Activated T-helper 17 cell treated with anti-CD3 and anti-CD28 coated beads, Interleukin-2, amount 50 U/mL, for 72 hours (primary cell): Measurements from ENCODE around the gene CD82. TPM values are rescaled to one million over a fixed set of nuclear protein-coding genes. Genes with fewer than 3 reads are reported as not detected.
"Not testable (repeated sequence)": the region's sequence is repeated elsewhere in the genome, so short reads cannot be mapped to it uniquely, and the experiment has no call there.

Experiments
- ATAC-seq: fragments of 150-1000 bp; cut with Tn5 transposase; replicated peaks from 2 replicates; pipeline ENCODE4 v1.10.0; 2021; ENCODE audit warnings: mild to moderate bottlenecking, moderate library complexity
- H3K27ac Mint-ChIP-seq: one replicate; pipeline ENCODE4 v1.8.0; 2022; ENCODE audit warnings: mixed read lengths
- H3K27me3 Mint-ChIP-seq: one replicate; pipeline ENCODE4 v1.8.0; 2022; ENCODE audit warnings: mixed read lengths
- H3K36me3 Mint-ChIP-seq: one replicate; pipeline ENCODE4 v1.8.0; 2022; ENCODE audit warnings: low read depth, mild to moderate bottlenecking, mixed read lengths
- H3K4me1 Mint-ChIP-seq: one replicate; pipeline ENCODE4 v1.8.0; 2022; ENCODE audit warnings: mixed read lengths
- H3K4me3 Mint-ChIP-seq: one replicate; pipeline ENCODE4 v1.8.0; 2022; ENCODE audit warnings: mild to moderate bottlenecking, mixed read lengths
- H3K9me3 Mint-ChIP-seq: one replicate; pipeline ENCODE4 v1.8.0; 2022; ENCODE audit warnings: mixed read lengths
- total RNA-seq, 2 donors: library from RNA; stranded (reverse); gene quantifications; one replicate each; pipeline ENCODE4 v1.2.3, GENCODE V29; 2022

Gene CD82
- total RNA-seq, 2 donors from 2014 or later, result 147 to 620 TPM

- Mint-ChIP-seq H3K27me3 (peaks cover 6% of the 10 kb centered on the region), H3K4me1 (no peaks in the 10 kb centered on the region), H3K27ac (no peak overlapping the region), H3K36me3 (no peaks in the 10 kb centered on the region), H3K9me3 (peaks cover 3% of the 10 kb centered on the region), H3K4me3 (no peak overlapping the region)
- ATAC-seq, result no peak
Measured at GRCh38 chr11:44637487-44637886, 72.0 kb downstream of the CD82 start.

GRCh38 chr11:44638032-44638431 lies 72.6 kb downstream of the CD82 start:
- Mint-ChIP-seq H3K27me3 (peaks cover 10% of the 10 kb centered on the region), H3K4me1 (no peaks in the 10 kb centered on the region), H3K9me3 (peaks cover 9% of the 10 kb centered on the region), H3K4me3 (no peak overlapping the region), H3K27ac (no peak overlapping the region), H3K36me3 (no peaks in the 10 kb centered on the region)
- no peak for ATAC-seq

- ATAC-seq, result no peak
- Mint-ChIP-seq H3K27me3 (peaks cover 13% of the 10 kb centered on the region), H3K4me1 (no peaks in the 10 kb centered on the region), H3K36me3 (no peaks in the 10 kb centered on the region), H3K4me3 (no peak overlapping the region), H3K9me3 (peaks cover 21% of the 10 kb centered on the region), H3K27ac (no peak overlapping the region)
Measured at GRCh38 chr11:44643217-44643616, 77.8 kb downstream of the CD82 start.

GRCh38 chr11:44645827-44646226 lies 80.4 kb downstream of the CD82 start:
- Mint-ChIP-seq H3K4me3 (no peak overlapping the region), H3K27me3 (peaks cover 16% of the 10 kb centered on the region), H3K9me3 (peaks cover 21% of the 10 kb centered on the region), H3K4me1 (no peaks in the 10 kb centered on the region), H3K36me3 (no peaks in the 10 kb centered on the region), H3K27ac (no peak overlapping the region)
- ATAC-seq, result no peak

GRCh38 chr11:44647255-44647955 lies 81.9 kb downstream of the CD82 start:
- not testable (repeated sequence) for H3K4me3 Mint-ChIP-seq, H3K36me3 Mint-ChIP-seq, H3K4me1 Mint-ChIP-seq, ATAC-seq, H3K27ac Mint-ChIP-seq
- Mint-ChIP-seq H3K27me3 (peaks cover 22% of the 10 kb centered on the region), H3K9me3 (peaks cover 19% of the 10 kb centered on the region)

- H3K9me3 Mint-ChIP-seq, result peaks cover 11% of the 10 kb centered on the region
- H3K36me3 Mint-ChIP-seq, result no peaks in the 10 kb centered on the region
- H3K4me1 Mint-ChIP-seq, result peaks cover 4% of the 10 kb centered on the region
- H3K4me3 Mint-ChIP-seq, result no peak overlapping the region
- H3K27me3 Mint-ChIP-seq, result peaks cover 18% of the 10 kb centered on the region
- no peak for ATAC-seq
- no peak overlapping the region for H3K27ac Mint-ChIP-seq
Measured at GRCh38 chr11:44648109-44648508, 82.6 kb downstream of the CD82 start.

DNA sequence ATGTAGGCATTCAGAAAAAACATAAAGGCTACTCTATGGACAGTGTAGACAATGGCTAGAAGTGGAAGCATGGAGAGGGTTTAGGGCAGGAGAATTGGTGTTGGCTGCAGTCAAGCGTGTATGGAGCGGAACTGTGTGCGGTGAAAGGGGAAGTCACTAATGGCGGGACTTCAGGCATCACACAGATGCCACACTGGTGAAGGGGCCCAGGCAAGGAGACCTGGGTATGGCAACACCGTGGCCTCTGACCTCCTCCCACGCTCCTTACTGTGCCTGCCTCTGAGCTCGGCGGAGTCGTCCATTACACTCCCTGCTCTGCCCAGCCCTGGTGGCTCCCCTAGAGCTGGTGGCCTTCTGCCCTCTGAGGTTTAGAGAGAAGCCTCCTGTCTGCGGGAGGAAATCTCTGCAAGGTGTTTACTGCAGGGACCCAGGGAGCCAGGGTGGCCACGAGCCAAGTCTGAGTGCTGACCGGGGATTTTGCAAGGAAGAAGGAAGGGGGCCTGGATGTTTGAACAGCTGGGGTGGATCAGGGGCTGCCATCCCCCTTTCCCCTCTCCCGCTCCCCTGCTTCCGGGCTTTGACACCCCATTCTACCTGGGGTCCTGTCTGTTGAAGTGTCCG lies 86.2 kb downstream of the CD82 start:
- Mint-ChIP-seq H3K36me3 (no peaks in the 10 kb centered on the region), H3K27ac (no peak overlapping the region), H3K27me3 (peaks cover 12% of the 10 kb centered on the region), H3K4me3 (no peak overlapping the region), H3K9me3 (peaks cover 4% of the 10 kb centered on the region), H3K4me1 (peaks cover 4% of the 10 kb centered on the region)
- no peak for ATAC-seq

DNA sequence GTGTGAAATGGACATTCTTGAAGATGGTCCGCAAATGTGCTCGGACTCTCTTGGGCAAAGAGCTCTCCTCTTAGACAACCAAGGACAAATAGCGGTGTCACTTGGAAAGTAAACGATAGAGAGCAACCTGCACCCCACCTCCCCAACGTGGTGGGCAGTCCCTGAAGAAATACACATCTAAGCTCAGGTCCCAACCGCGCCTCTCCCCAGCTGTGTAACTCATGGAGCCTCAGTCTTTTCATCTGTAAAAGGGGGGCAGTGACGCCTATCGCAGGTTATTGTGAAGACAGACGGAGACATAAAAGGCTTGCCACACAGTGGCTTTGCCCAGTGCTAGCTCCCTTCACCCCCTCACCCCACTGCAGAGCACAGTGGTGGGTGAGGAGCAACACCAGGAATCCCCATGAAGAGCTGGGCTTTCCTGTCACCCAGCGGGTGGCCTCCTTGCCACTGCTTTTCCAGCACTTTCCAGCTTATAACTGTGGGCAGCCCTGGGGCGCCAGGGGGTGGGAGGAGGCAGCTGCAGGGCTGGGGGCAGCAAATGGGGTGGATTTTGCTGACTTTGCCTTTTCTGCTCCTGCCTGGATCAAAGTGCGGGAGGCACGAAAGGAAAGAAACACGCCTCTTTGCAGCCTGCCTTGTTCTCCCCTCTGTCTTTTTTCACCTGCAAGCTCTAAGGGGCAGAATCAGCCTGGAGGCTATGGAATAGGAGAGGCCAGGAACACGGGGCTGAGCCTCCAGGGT lies 87.6 kb downstream of the CD82 start:
- Mint-ChIP-seq H3K9me3 (no peaks in the 10 kb centered on the region), H3K27ac (no peak overlapping the region), H3K36me3 (no peaks in the 10 kb centered on the region), H3K27me3 (peaks cover 8% of the 10 kb centered on the region), H3K4me1 (peaks cover 4% of the 10 kb centered on the region), H3K4me3 (no peak overlapping the region)
- ATAC-seq, result no peak

GRCh38 chr11:44654057-44654456 lies 88.6 kb downstream of the CD82 start:
- ATAC-seq, result no peak
- no peak overlapping the region for H3K4me3 Mint-ChIP-seq
- peaks cover 12% of the 10 kb centered on the region for H3K4me1 Mint-ChIP-seq
- H3K27ac Mint-ChIP-seq, result no peak overlapping the region
- H3K36me3 Mint-ChIP-seq, result no peaks in the 10 kb centered on the region
- peaks cover 8% of the 10 kb centered on the region for H3K27me3 Mint-ChIP-seq
- H3K9me3 Mint-ChIP-seq, result no peaks in the 10 kb centered on the region

DNA sequence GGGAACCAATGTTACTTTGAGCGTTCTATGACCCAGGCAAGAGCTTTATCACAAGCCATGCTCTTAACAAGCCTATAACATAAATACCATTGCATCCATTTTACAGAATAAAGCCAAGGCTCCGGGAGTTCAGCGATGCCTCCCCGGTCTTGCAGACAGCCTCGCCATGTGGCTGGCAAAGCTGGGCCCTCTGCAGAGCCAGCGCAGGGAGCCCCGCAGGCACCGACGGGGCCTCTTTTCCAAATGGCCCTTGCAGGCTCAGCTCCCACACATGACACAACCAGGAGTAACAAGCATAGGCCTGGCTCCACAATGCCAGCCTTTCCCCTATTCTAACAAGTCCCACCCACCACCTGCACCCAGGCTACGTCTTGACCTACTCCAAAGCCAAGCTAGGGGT lies 89.1 kb downstream of the CD82 start:
- Mint-ChIP-seq H3K27me3 (peaks cover 8% of the 10 kb centered on the region), H3K36me3 (no peaks in the 10 kb centered on the region), H3K4me3 (no peak overlapping the region), H3K9me3 (no peaks in the 10 kb centered on the region), H3K27ac (no peak overlapping the region), H3K4me1 (peaks cover 15% of the 10 kb centered on the region)
- ATAC-seq, result no peak

- Mint-ChIP-seq H3K36me3 (no peaks in the 10 kb centered on the region), H3K4me1 (peaks cover 21% of the 10 kb centered on the region), H3K4me3 (no peak overlapping the region), H3K27me3 (no peaks in the 10 kb centered on the region), H3K27ac (no peak overlapping the region), H3K9me3 (peaks cover 3% of the 10 kb centered on the region)
- ATAC-seq, result no peak
Measured at GRCh38 chr11:44657836-44658505, 92.5 kb downstream of the CD82 start.

DNA sequence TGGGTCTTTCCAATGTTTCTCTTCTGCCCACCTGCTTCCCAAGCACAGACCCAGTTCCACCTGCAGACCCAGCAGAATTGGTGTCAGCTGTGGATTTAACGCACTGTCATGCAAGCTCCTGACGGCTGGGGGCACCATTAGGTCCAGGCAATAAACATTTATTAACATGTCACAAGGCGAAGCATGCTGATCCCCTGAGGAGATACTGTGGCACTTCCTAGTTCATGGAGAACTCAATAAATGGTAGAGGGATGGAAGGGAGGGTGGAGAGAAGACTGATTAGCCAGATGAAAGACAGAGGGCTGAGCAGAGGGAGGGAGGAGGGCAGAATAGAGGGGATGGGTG lies 93.0 kb downstream of the CD82 start:
- H3K9me3 Mint-ChIP-seq, result peaks cover 3% of the 10 kb centered on the region
- no peak for ATAC-seq
- no peaks in the 10 kb centered on the region for H3K27me3 Mint-ChIP-seq
- peaks cover 21% of the 10 kb centered on the region for H3K4me1 Mint-ChIP-seq
- no peaks in the 10 kb centered on the region for H3K36me3 Mint-ChIP-seq
- H3K4me3 Mint-ChIP-seq, result peak overlapping the region; percentile 1
- peak overlapping the region; percentile 49 for H3K27ac Mint-ChIP-seq

DNA sequence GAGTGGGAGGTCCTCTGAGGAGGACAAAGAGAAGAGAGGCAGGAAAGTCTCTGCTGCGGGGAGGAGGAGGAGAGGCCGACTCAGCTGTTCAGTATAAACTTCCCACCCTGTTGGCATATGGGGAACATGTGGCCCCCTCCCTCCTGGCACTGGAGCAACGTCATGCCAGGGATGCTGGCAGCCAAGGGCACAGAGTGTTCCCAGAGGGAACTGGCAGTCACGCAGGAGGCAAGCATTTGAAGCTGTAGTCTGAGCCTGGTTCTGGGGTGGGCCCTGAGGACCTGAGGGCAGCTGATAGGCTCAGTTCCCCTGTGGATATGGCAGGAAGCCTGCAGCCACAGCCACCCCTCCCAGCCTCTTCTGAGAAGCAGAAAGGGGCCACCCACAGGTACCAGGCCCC lies 94.2 kb downstream of the CD82 start:
- Mint-ChIP-seq H3K4me1 (peaks cover 21% of the 10 kb centered on the region), H3K9me3 (peaks cover 3% of the 10 kb centered on the region), H3K36me3 (no peaks in the 10 kb centered on the region), H3K4me3 (no peak overlapping the region), H3K27me3 (no peaks in the 10 kb centered on the region), H3K27ac (peak overlapping the region; percentile 49)
- ATAC-seq, result no peak

DNA sequence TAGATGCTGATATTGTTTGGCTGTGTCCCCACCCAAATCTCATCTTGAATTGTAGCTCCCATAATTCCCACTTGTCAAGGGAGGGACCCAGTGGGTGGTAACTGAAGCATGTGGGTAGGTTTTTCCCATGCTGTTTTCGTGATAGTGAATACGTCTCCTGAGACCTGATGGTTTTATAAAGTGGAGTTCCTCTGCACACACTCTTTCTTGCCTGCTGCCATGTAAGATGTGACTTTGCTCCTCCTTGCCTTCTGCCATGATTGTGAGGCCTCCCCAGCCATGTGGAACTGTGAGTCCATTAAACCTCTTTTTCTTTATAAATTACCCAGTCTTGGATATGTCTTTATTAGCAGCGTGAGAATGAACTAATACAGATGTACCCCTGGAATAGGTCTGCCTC lies 95.1 kb downstream of the CD82 start:
- not testable (repeated sequence) for H3K27me3 Mint-ChIP-seq

More for the DNA sequence above, 95.1 kb downstream of the CD82 start:
- not testable (repeated sequence) for ATAC-seq, H3K36me3 Mint-ChIP-seq, H3K9me3 Mint-ChIP-seq, H3K4me3 Mint-ChIP-seq
- H3K27ac Mint-ChIP-seq, result peak overlapping the region; percentile 39
- H3K4me1 Mint-ChIP-seq, result peaks cover 21% of the 10 kb centered on the region
